HEK293 (cell line): ENCODE measurements around the gene HNRNPH2.

Source experiments
- CTCF ChIA-PET: fragments of 350-600 bp; formaldehyde crosslinking; extraction: SDS; loops from one replicate; lab custom pipeline; 2021; ENCODE audit warnings: antibody characterized with exemption; lab: Yijun Ruan, JAX
- POLR2A ChIA-PET: fragments of 300-600 bp; formaldehyde crosslinking; extraction: SDS; loops from one replicate; lab custom pipeline; 2020; ENCODE audit warnings: antibody characterized with exemption, inconsistent platforms; lab: Yijun Ruan, JAX
- H3K27ac ChIP-seq: fragments of 200-500 bp; sonication (Bioruptor generic); 2 replicates; pipeline ENCODE4 v1.5.1; 2014; ENCODE audit warnings: low read depth, low read length, control low read depth, inconsistent platforms; ENCODE audit errors: extremely low read depth
- H3K36me3 ChIP-seq, 2 experiments: fragments of 200-500 bp in 1 of 2; sonication (Bioruptor generic) in 1 of 2; 1 replicate in 1 of 2; 2 replicates in 1 of 2; pipeline ENCODE4 v1.5.1; 2014 to 2017; ENCODE audit warnings: inconsistent platforms in 2 of 2, low read length in 2 of 2; ENCODE audit not compliant: control insufficient read depth in 2 of 2, insufficient read depth in 1 of 2
- H3K4me1 ChIP-seq: fragments of 200-500 bp; sonication (Bioruptor generic); 2 replicates; pipeline ENCODE4 v1.5.1; 2014; ENCODE audit warnings: mild to moderate bottlenecking, low read length, inconsistent platforms; ENCODE audit not compliant: control insufficient read depth, insufficient read depth
- H3K4me3 ChIP-seq: 2 replicates; pipeline ENCODE4 v1.5.1; 2011; ENCODE audit warnings: low read depth, mild to moderate bottlenecking, control low read depth, low read length, moderate library complexity
- H3K9me3 ChIP-seq: fragments of 200-500 bp; sonication (Bioruptor generic); 2 replicates; pipeline ENCODE4 v1.5.1; 2014; ENCODE audit warnings: low read depth, low read length, inconsistent platforms; ENCODE audit not compliant: control insufficient read depth, insufficient read depth
- FEZF1 ChIP-seq: fragments of 450-650 bp; formaldehyde crosslinking; IDR thresholded peaks from 2 replicates; pipeline ENCODE4 v1.5.1; 2016; ENCODE audit warnings: missing biosample characterization, missing genetic modification characterization
- HOXA7 ChIP-seq: sonication (generic); formaldehyde crosslinking; IDR thresholded peaks from 2 replicates; pipeline ENCODE4 v1.8.1; 2022; ENCODE audit warnings: missing genetic modification reagents, borderline replicate concordance
- KLF16 ChIP-seq: fragments of 450-650 bp; formaldehyde crosslinking; IDR thresholded peaks from 2 replicates; pipeline ENCODE4 v1.5.1; 2017; ENCODE audit warnings: missing biosample characterization, missing genetic modification characterization
- OSR2 ChIP-seq: fragments of 450-650 bp; formaldehyde crosslinking; IDR thresholded peaks from 2 replicates; pipeline ENCODE4 v1.5.1; 2016; ENCODE audit warnings: missing biosample characterization, missing genetic modification characterization
- SP2 ChIP-seq: fragments of 450-650 bp; formaldehyde crosslinking; IDR thresholded peaks from 2 replicates; pipeline ENCODE4 v1.5.1; 2016; ENCODE audit warnings: missing biosample characterization, missing genetic modification characterization
- TCF7L2 ChIP-seq: IDR thresholded peaks from 2 replicates; pipeline ENCODE4 v1.6.1; 2011; ENCODE audit warnings: low read depth, mild to moderate bottlenecking, inconsistent platforms, low read length, moderate library complexity, borderline replicate concordance
- WT1 ChIP-seq: fragments of 450-650 bp; formaldehyde crosslinking; IDR thresholded peaks from 2 replicates; pipeline ENCODE4 v1.5.1; 2016; ENCODE audit warnings: missing biosample characterization, missing genetic modification characterization
- YY2 ChIP-seq: fragments of 450-650 bp; formaldehyde crosslinking; IDR thresholded peaks from 2 replicates; pipeline ENCODE4 v1.5.1; 2016; ENCODE audit warnings: missing biosample characterization, missing genetic modification characterization
- ZBTB1 ChIP-seq: fragments of 450-650 bp; formaldehyde crosslinking; IDR thresholded peaks from 2 replicates; pipeline ENCODE4 v1.5.1; 2016; ENCODE audit warnings: missing biosample characterization, missing genetic modification characterization
- ZBTB7A ChIP-seq: fragments of 450-650 bp; formaldehyde crosslinking; IDR thresholded peaks from 2 replicates; pipeline ENCODE4 v1.5.1; 2016; ENCODE audit warnings: low read depth, missing biosample characterization, missing genetic modification characterization
- ZFP41 ChIP-seq: fragments of 450-650 bp; formaldehyde crosslinking; IDR thresholded peaks from 2 replicates; pipeline ENCODE4 v1.5.1; 2016; ENCODE audit warnings: missing biosample characterization, missing genetic modification characterization, borderline replicate concordance
- ZIC2 ChIP-seq: fragments of 450-650 bp; formaldehyde crosslinking; IDR thresholded peaks from 2 replicates; pipeline ENCODE4 v1.5.1; 2016; ENCODE audit warnings: missing biosample characterization, missing genetic modification characterization
- ZNF146 ChIP-seq: fragments of 450-650 bp; formaldehyde crosslinking; IDR thresholded peaks from 2 replicates; pipeline ENCODE4 v1.5.1; 2016; ENCODE audit warnings: missing biosample characterization, missing genetic modification characterization
- ZNF155 ChIP-seq: fragments of 450-650 bp; formaldehyde crosslinking; IDR thresholded peaks from 2 replicates; pipeline ENCODE4 v1.5.1; 2016; ENCODE audit warnings: missing biosample characterization, missing genetic modification characterization
- ZNF184 ChIP-seq: fragments of 450-650 bp; IDR thresholded peaks from 2 replicates; pipeline ENCODE4 v1.5.1; 2018; ENCODE audit warnings: missing biosample characterization, mild to moderate bottlenecking, missing genetic modification characterization
- ZNF202 ChIP-seq: fragments of 450-650 bp; formaldehyde crosslinking; IDR thresholded peaks from 2 replicates; pipeline ENCODE4 v1.5.1; 2016; ENCODE audit warnings: missing biosample characterization, missing genetic modification characterization, borderline replicate concordance
- ZNF223 ChIP-seq: fragments of 450-650 bp; formaldehyde crosslinking; IDR thresholded peaks from 2 replicates; pipeline ENCODE4 v1.5.1; 2016; ENCODE audit warnings: missing biosample characterization, missing genetic modification characterization
- ZNF24 ChIP-seq: fragments of 450-650 bp; formaldehyde crosslinking; IDR thresholded peaks from 2 replicates; pipeline ENCODE4 v1.5.1; 2016; ENCODE audit warnings: missing biosample characterization, missing genetic modification characterization
- ZNF274 ChIP-seq, 2 experiments: fragments of 200-500 bp in 1 of 2; fragments of 450-650 bp in 1 of 2; sonication (Bioruptor generic) in 1 of 2; formaldehyde crosslinking in 1 of 2; IDR thresholded peaks; 2 replicates each; pipeline versions ENCODE4 v1.5.1 to v1.6.1; 2014 to 2016; ENCODE audit warnings: borderline replicate concordance in 1 of 2, inconsistent platforms in 1 of 2, low read length in 1 of 2, missing biosample characterization in 1 of 2, missing genetic modification characterization in 1 of 2
- ZNF555 ChIP-seq: fragments of 450-650 bp; formaldehyde crosslinking; conservative IDR thresholded peaks from 2 replicates; pipeline ENCODE4 v1.5.1; 2017; ENCODE audit warnings: missing biosample characterization, mild to moderate bottlenecking, missing genetic modification characterization, inconsistent platforms
- ZNF658 ChIP-seq: fragments of 450-650 bp; formaldehyde crosslinking; IDR thresholded peaks from 2 replicates; pipeline ENCODE4; 2016; ENCODE audit warnings: missing biosample characterization, missing genetic modification characterization
- ZNF707 ChIP-seq: fragments of 450-650 bp; formaldehyde crosslinking; IDR thresholded peaks from 2 replicates; pipeline ENCODE4 v1.5.1; 2016; ENCODE audit warnings: missing biosample characterization, missing genetic modification characterization
- ZNF843 ChIP-seq: fragments of 450-650 bp; formaldehyde crosslinking; IDR thresholded peaks from 2 replicates; pipeline ENCODE4 v1.5.1; 2016; ENCODE audit warnings: missing biosample characterization, missing genetic modification characterization
- ZSCAN23 ChIP-seq: fragments of 450-650 bp; formaldehyde crosslinking; IDR thresholded peaks from 2 replicates; pipeline ENCODE4 v1.5.1; 2016; ENCODE audit warnings: missing biosample characterization, missing genetic modification characterization
- TF ChIP-seq, protein P1 (sequence below): fragments of 450-650 bp; formaldehyde crosslinking; IDR thresholded peaks from 2 replicates; pipeline ENCODE4 v1.5.1; 2016; ENCODE audit warnings: missing biosample characterization, missing genetic modification characterization
- TF ChIP-seq, protein P2 (sequence below): fragments of 450-650 bp; formaldehyde crosslinking; IDR thresholded peaks from 2 replicates; pipeline ENCODE4 v1.5.1; 2016; ENCODE audit warnings: missing biosample characterization, missing genetic modification characterization, low read depth
- TF ChIP-seq, protein P3 (sequence below): fragments of 450-650 bp; formaldehyde crosslinking; IDR thresholded peaks from 2 replicates; pipeline ENCODE4; 2016; ENCODE audit warnings: missing biosample characterization, missing genetic modification characterization
- TF ChIP-seq, protein P4 (sequence below): fragments of 450-650 bp; formaldehyde crosslinking; IDR thresholded peaks from 2 replicates; pipeline ENCODE4 v1.5.1; 2016; ENCODE audit warnings: missing biosample characterization, missing genetic modification characterization

Gene HNRNPH2, protein sequence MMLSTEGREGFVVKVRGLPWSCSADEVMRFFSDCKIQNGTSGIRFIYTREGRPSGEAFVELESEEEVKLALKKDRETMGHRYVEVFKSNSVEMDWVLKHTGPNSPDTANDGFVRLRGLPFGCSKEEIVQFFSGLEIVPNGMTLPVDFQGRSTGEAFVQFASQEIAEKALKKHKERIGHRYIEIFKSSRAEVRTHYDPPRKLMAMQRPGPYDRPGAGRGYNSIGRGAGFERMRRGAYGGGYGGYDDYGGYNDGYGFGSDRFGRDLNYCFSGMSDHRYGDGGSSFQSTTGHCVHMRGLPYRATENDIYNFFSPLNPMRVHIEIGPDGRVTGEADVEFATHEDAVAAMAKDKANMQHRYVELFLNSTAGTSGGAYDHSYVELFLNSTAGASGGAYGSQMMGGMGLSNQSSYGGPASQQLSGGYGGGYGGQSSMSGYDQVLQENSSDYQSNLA

DNA sequence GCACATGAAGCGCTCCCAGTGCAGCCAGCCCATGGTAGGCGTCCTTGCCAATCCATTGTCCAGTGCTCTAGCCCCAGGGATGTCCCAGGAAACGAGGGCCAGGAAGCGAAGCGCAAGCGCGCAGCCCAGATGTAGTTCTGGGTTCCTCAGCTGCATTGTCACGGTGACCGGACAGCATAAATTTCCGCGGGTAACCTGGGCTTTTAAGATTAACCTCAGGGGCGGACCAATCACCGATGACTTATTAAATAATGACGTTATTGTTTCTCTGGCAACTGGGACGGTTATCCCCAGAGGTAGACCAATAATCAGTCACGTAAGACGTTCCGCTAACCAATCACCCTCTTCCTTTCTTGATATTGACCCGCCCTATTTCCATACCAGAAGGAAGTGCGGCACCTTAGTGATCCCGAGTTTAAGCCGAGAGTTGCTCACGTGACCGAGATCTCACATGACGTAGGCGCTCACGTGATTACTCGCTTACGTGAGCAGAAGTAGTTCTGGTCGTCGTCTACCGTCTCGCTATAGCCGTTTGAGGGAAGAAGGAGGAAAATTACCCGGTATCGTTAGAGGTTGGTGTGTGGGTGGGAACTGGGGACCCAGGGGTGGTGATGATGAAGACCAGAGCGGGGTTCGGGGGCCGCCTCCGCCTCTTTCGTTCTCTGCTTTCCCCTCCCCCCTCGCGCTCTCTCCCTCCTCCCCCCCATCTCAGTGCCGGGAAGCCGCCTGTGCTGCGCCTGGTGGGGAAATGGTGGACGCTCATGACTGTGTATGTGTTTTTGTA, at the start of gene HNRNPH2, which contains the start of gene GLA:
HNRNPH2 (plus strand) TSS at position 475 of the 784 bp plus-strand sequence. CDS start 3,767 bp downstream, outside the sequence.
GLA (minus strand) TSS at position 178 of the 784 bp plus-strand sequence; CDS start at position 156, 22 bp downstream.
- peak within 1 kb of the TSS; percentile 47 for H3K4me3 ChIP-seq
- H3K27ac ChIP-seq = peak within 1 kb of the TSS; percentile 84
- POLR2A ChIA-PET = interaction anchor here (1.0 to 1.9 kb wide), 4 partner anchors 10 to 61 kb away, joined by 3 to 22 read pairs (median 4); partner anchors contain the start of gene RPL36A
- peaks cover 13 to 28% of the 10 kb centered on the region in 2 experiments; a peak in 2 of 3 replicates for H3K36me3 ChIP-seq
- CTCF ChIA-PET = no interaction called here
- H3K4me1 ChIP-seq = peaks cover 6% of the 10 kb centered on the region
- H3K9me3 ChIP-seq = no peaks in the 10 kb centered on the region
- TF ChIP-seq, protein P1, sequence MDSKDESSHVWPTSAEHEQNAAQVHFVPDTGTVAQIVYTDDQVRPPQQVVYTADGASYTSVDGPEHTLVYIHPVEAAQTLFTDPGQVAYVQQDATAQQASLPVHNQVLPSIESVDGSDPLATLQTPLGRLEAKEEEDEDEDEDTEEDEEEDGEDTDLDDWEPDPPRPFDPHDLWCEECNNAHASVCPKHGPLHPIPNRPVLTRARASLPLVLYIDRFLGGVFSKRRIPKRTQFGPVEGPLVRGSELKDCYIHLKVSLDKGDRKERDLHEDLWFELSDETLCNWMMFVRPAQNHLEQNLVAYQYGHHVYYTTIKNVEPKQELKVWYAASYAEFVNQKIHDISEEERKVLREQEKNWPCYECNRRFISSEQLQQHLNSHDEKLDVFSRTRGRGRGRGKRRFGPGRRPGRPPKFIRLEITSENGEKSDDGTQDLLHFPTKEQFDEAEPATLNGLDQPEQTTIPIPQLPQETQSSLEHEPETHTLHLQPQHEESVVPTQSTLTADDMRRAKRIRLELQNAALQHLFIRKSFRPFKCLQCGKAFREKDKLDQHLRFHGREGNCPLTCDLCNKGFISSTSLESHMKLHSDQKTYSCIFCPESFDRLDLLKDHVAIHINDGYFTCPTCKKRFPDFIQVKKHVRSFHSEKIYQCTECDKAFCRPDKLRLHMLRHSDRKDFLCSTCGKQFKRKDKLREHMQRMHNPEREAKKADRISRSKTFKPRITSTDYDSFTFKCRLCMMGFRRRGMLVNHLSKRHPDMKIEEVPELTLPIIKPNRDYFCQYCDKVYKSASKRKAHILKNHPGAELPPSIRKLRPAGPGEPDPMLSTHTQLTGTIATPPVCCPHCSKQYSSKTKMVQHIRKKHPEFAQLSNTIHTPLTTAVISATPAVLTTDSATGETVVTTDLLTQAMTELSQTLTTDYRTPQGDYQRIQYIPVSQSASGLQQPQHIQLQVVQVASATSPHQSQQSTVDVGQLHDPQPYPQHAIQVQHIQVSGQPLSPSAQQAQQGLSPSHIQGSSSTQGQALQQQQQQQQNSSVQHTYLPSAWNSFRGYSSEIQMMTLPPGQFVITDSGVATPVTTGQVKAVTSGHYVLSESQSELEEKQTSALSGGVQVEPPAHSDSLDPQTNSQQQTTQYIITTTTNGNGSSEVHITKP = peak; percentile 43
- TF ChIP-seq HOXA7 (CRISPR knock-in tag) (no peak), YY2 (tag by site-specific recombination) (peak; percentile 58; the same call in 1 of the 2 replicates), ZNF658 (tag by site-specific recombination) (no peak), ZNF155 (no peak), WT1 (tag by site-specific recombination) (peak; percentile 61), ZNF202 (tag by site-specific recombination) (no peak), ZNF146 (tag by site-specific recombination) (peak; percentile 72), KLF16 (peak; percentile 94), SP2 (tag by site-specific recombination) (peak; percentile 95), ZNF555 (tag by site-specific recombination) (no peak), ZIC2 (tag by site-specific recombination) (no peak; the same call in 1 of the 2 replicates), ZBTB1 (no peak), ZFP41 (tag by site-specific recombination) (no peak), FEZF1 (tag by site-specific recombination) (0 out of 2 replicates have a peak, but pooled peaks have one; percentile 13), ZBTB7A (tag by site-specific recombination) (no peak), ZNF274 (IDR thresholded peaks at IDR 0.05; ENCODE audit: low read length) (no peak), ZNF274 (tag by site-specific recombination; IDR thresholded peaks at IDR 0.05; ENCODE audit: borderline replicate concordance) (no peak), ZSCAN23 (tag by site-specific recombination) (peak; percentile 95), ZNF707 (tag by site-specific recombination) (no peak), ZNF24 (tag by site-specific recombination) (peak; percentile 100), OSR2 (tag by site-specific recombination) (0 out of 2 replicates have a peak, but pooled peaks have one; percentile 56), TCF7L2 (peak; percentile 22; the same call in 1 of the 2 replicates), ZNF843 (tag by site-specific recombination) (peak; percentile 89), ZNF223 (tag by site-specific recombination) (no peak), ZNF184 (tag by site-specific recombination) (no peak)
- TF ChIP-seq, protein P2, sequence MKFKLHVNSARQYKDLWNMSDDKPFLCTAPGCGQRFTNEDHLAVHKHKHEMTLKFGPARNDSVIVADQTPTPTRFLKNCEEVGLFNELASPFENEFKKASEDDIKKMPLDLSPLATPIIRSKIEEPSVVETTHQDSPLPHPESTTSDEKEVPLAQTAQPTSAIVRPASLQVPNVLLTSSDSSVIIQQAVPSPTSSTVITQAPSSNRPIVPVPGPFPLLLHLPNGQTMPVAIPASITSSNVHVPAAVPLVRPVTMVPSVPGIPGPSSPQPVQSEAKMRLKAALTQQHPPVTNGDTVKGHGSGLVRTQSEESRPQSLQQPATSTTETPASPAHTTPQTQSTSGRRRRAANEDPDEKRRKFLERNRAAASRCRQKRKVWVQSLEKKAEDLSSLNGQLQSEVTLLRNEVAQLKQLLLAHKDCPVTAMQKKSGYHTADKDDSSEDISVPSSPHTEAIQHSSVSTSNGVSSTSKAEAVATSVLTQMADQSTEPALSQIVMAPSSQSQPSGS = peak; percentile 100
- TF ChIP-seq, protein P3, sequence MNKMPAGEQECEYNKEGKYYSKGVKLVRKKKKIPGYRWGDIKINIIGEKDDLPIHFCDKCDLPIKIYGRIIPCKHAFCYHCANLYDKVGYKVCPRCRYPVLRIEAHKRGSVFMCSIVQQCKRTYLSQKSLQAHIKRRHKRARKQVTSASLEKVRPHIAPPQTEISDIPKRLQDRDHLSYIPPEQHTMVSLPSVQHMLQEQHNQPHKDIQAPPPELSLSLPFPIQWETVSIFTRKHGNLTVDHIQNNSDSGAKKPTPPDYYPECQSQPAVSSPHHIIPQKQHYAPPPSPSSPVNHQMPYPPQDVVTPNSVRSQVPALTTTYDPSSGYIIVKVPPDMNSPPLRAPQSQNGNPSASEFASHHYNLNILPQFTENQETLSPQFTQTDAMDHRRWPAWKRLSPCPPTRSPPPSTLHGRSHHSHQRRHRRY (tag by site-specific recombination) = no peak
- TF ChIP-seq, protein P4, sequence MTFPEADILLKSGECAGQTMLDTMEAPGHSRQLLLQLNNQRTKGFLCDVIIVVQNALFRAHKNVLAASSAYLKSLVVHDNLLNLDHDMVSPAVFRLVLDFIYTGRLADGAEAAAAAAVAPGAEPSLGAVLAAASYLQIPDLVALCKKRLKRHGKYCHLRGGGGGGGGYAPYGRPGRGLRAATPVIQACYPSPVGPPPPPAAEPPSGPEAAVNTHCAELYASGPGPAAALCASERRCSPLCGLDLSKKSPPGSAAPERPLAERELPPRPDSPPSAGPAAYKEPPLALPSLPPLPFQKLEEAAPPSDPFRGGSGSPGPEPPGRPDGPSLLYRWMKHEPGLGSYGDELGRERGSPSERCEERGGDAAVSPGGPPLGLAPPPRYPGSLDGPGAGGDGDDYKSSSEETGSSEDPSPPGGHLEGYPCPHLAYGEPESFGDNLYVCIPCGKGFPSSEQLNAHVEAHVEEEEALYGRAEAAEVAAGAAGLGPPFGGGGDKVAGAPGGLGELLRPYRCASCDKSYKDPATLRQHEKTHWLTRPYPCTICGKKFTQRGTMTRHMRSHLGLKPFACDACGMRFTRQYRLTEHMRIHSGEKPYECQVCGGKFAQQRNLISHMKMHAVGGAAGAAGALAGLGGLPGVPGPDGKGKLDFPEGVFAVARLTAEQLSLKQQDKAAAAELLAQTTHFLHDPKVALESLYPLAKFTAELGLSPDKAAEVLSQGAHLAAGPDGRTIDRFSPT = no peak
